HCT116 (cell line): Measurements from ENCODE around the gene SLC25A1. TPM values are rescaled to one million over a fixed set of nuclear protein-coding genes. Genes with fewer than 3 reads are reported as not detected.

Experiments
- ATAC-seq: fragments of 200-7000 bp; cut with Tn5 transposase; 2 replicates; pipeline ENCODE4 v1.9.1; 2020; ENCODE audit warnings: mild to moderate bottlenecking, moderate library complexity
- BruUV-seq: library from RNA; stranded (reverse); fragments of 400-500 nt; replicated peaks from 2 replicates; lab custom pipeline; 2021; lab: Mats Ljungman, UMichigan
- CTCF ChIA-PET: fragments of 300-600 bp; sonication (Branson Sonifier 250); formaldehyde crosslinking; loops from one replicate; lab custom pipeline; 2021; ENCODE audit warnings: antibody characterized with exemption; lab: Charles Lee
- POLR2A ChIA-PET: fragments of 300-600, 350-600 bp; sonication (Branson Sonifier 250); formaldehyde crosslinking; loops from one replicate; lab custom pipeline; 2021; ENCODE audit warnings: antibody characterized with exemption; lab: Charles Lee
- RAD21 ChIA-PET, 2 experiments: fragments of 300-600 bp; sonication (Branson Sonifier 250); formaldehyde crosslinking; loops; one replicate each; lab custom pipeline; 2023; ENCODE audit warnings: low total read pairs in 2 of 2; ENCODE audit not compliant: uncharacterized antibody in 2 of 2, unreplicated experiment in 2 of 2, low non-redundant PET in 1 of 2; lab: Charles Lee
- DNase-seq: peaks from one replicate; pipeline ENCODE4 v3.0.0-alpha.2; 2010; ENCODE audit warnings: low read depth, low spot score
- H2AFZ ChIP-seq: fragments of 200-600 bp; shearing (Covaris generic), sonication (generic); 2 replicates; pipeline ENCODE4 v1.6.1; 2017; ENCODE audit warnings: low read depth, mixed run types, mixed read lengths, antibody characterized with exemption, low read length; ENCODE audit not compliant: poor library complexity, severe bottlenecking
- H3K27ac ChIP-seq: 2 replicates; pipeline ENCODE4 v1.5.1; 2012; ENCODE audit warnings: low read depth, low read length
- H3K27me3 ChIP-seq: fragments of 200-600 bp; sonication (generic); 2 replicates; pipeline ENCODE4 v1.6.1; 2016; ENCODE audit warnings: mixed run types, low read length, mixed read lengths; ENCODE audit not compliant: insufficient read depth
- H3K36me3 ChIP-seq, 2 experiments: fragments of 200-500 bp in 1 of 2; fragments of 200-600 bp in 1 of 2; sonication (Bioruptor generic) in 1 of 2; sonication (generic) in 1 of 2; 2 replicates each; pipeline versions ENCODE4 v1.5.1 to v1.6.1; 2014 to 2016; ENCODE audit warnings: low read length in 2 of 2, inconsistent platforms in 1 of 2, mixed read lengths in 1 of 2, mixed run types in 1 of 2; ENCODE audit not compliant: insufficient read depth in 2 of 2, control insufficient read depth in 1 of 2
- H3K4me1 ChIP-seq, 2 experiments: fragments of 200-600 bp in 1 of 2; sonication (generic) in 1 of 2; 2 replicates each; pipeline versions ENCODE4 v1.5.1 to v1.6.1; 2012 to 2017; ENCODE audit warnings: low read length in 2 of 2, inconsistent platforms in 1 of 2, mild to moderate bottlenecking in 1 of 2, mixed read lengths in 1 of 2, mixed run types in 1 of 2, moderate library complexity in 1 of 2; ENCODE audit not compliant: insufficient read depth in 2 of 2, control insufficient read depth in 1 of 2
- H3K4me2 ChIP-seq: fragments of 200-600 bp; sonication (generic); 2 replicates; pipeline ENCODE4 v1.6.1; 2017; ENCODE audit warnings: mixed run types, low read length, mixed read lengths
- H3K4me3 ChIP-seq, 2 experiments: fragments of 200-600 bp in 1 of 2; sonication (generic) in 1 of 2; replicated peaks in 1 of 2; 2 replicates each; pipeline ENCODE4 v1.5.1; 2011 to 2016; ENCODE audit warnings: low read length in 2 of 2, control low read depth in 1 of 2, low read depth in 1 of 2, mild to moderate bottlenecking in 1 of 2, mixed read lengths in 1 of 2, mixed run types in 1 of 2
- H3K79me2 ChIP-seq: fragments of 200-600 bp; sonication (generic); 2 replicates; pipeline ENCODE4 v1.6.1; 2017; ENCODE audit warnings: mild to moderate bottlenecking, mixed run types, low read length, moderate library complexity, mixed read lengths; ENCODE audit not compliant: insufficient read depth
- H3K9ac ChIP-seq: fragments of 200-600 bp; sonication (generic); 2 replicates; pipeline ENCODE4 v1.6.1; 2016; ENCODE audit warnings: low read length, mixed read lengths
- H3K9me2 ChIP-seq: fragments of 200-600 bp; sonication (generic), shearing (Covaris generic); 2 replicates; pipeline ENCODE4 v1.6.1; 2017; ENCODE audit warnings: mixed run types, mild to moderate bottlenecking, moderate library complexity; ENCODE audit not compliant: insufficient read depth
- H3K9me3 ChIP-seq, 2 experiments: fragments of 200-500 bp in 1 of 2; fragments of 200-600 bp in 1 of 2; sonication (Bioruptor generic) in 1 of 2; sonication (generic) in 1 of 2; 2 replicates each; pipeline ENCODE4 v1.6.1; 2014 to 2017; ENCODE audit warnings: low read length in 2 of 2, mixed read lengths in 2 of 2, inconsistent platforms in 1 of 2, low read depth in 1 of 2, mild to moderate bottlenecking in 1 of 2, mixed run types in 1 of 2, moderate library complexity in 1 of 2; ENCODE audit not compliant: control insufficient read depth in 1 of 2, insufficient read depth in 1 of 2
- H4K20me1 ChIP-seq: fragments of 200-600 bp; sonication (generic), shearing (Covaris generic); 2 replicates; pipeline ENCODE4 v1.6.1; 2017; ENCODE audit warnings: mixed run types, mild to moderate bottlenecking, moderate library complexity; ENCODE audit not compliant: insufficient read depth
- CBX3 ChIP-seq: IDR thresholded peaks from 2 replicates; pipeline ENCODE4 v1.6.1; 2012; ENCODE audit warnings: low read depth
- ELF1 ChIP-seq: IDR thresholded peaks from 2 replicates; pipeline ENCODE4 v1.6.1; 2012; ENCODE audit warnings: low read depth, borderline replicate concordance
- EZH2phosphoT487 ChIP-seq: fragments of 200-600 bp; IDR thresholded peaks from 2 replicates; pipeline ENCODE4 v1.6.1; 2018; ENCODE audit warnings: antibody characterized with exemption, borderline replicate concordance
- FOSL1 ChIP-seq: IDR thresholded peaks from 2 replicates; pipeline ENCODE4 v1.6.1; 2012; ENCODE audit warnings: low read depth
- MAX ChIP-seq: IDR thresholded peaks from 2 replicates; pipeline ENCODE4 v1.6.1; 2012
- REST ChIP-seq: IDR thresholded peaks from 2 replicates; pipeline ENCODE4 v1.6.1; 2012; ENCODE audit warnings: low read depth
- SIN3A ChIP-seq: IDR thresholded peaks from 2 replicates; pipeline ENCODE4 v1.6.1; 2012; ENCODE audit warnings: low read depth
- SRF ChIP-seq: IDR thresholded peaks from 2 replicates; pipeline ENCODE4 v1.6.1; 2012; ENCODE audit warnings: low read depth
- ZNF274 ChIP-seq: fragments of 200-500 bp; sonication (Bioruptor generic); IDR thresholded peaks from 2 replicates; pipeline ENCODE4 v1.6.1; 2014; ENCODE audit warnings: mild to moderate bottlenecking, low read depth, low read length, inconsistent platforms
- intact Hi-C: fragments of 100-400 bp; cut with micrococcal nuclease; formaldehyde crosslinking; loops from 2 replicates; pipeline ENCODE4 v1.10.0; 2022
- total RNA-seq: library from RNA; stranded (reverse); gene quantifications from one replicate; pipeline ENCODE4 v1.2.1, GENCODE V29; 2021; ENCODE audit not compliant: unreplicated experiment

The SLC25A1 gene
- total RNA-seq, 1 experiment from 2014 or later, result 146 TPM

GRCh38 chr22:19136915-19137314, 41.6 kb downstream of the SLC25A1 start:
- Histone ChIP-seq H4K20me1 (no peaks in the 10 kb centered on the region), H2AFZ (no peak overlapping the region), H3K4me1 (no peaks in the 10 kb centered on the region), H3K79me2 (no peaks in the 10 kb centered on the region), H3K36me3 (peaks cover 31 to 40% of the 10 kb centered on the region in 2 experiments; a peak in 3 of 4 replicates), H3K4me2 (no peak overlapping the region), H3K4me3 (no peak overlapping the region), H3K9ac (no peak overlapping the region), H3K9me2 (no peaks in the 10 kb centered on the region), H3K27me3 (no peaks in the 10 kb centered on the region), H3K27ac (no peak overlapping the region), H3K9me3 (no peaks in the 10 kb centered on the region)
- no peak for ATAC-seq
- CTCF ChIA-PET, result interaction anchor here (1.1 kb wide), 1 partner anchor 8 kb away, joined by 3 read pairs; the partner anchor contains the start of gene ESS2
- RAD21 ChIA-PET, result no interaction called here
- POLR2A ChIA-PET, result no interaction called here
- intact Hi-C loops, result no loop called here
- DNase-seq, result no peak
- no TSS peak for BruUV-seq
- no peak for TF ChIP-seq SRF
- TF ChIP-seq REST, result no peak
- no peak for TF ChIP-seq ZNF274
- no peak for TF ChIP-seq ELF1
- TF ChIP-seq SIN3A, result no peak
- no peak for TF ChIP-seq MAX
- TF ChIP-seq FOSL1, result no peak
- no peak for TF ChIP-seq EZH2phosphoT487
- no peak for TF ChIP-seq CBX3
